ENCODE measurements around the gene ADIRF. TPM values are rescaled to one million over a fixed set of nuclear protein-coding genes. Genes with fewer than 3 reads are reported as not detected.

Gene ADIRF
- total and polyA plus RNA-seq, 9 of the 15 experiments (the other 6 are each of a cell fraction or from before 2014, with no cell fraction given) = 0.08 TPM; not detected in 8

DNA sequence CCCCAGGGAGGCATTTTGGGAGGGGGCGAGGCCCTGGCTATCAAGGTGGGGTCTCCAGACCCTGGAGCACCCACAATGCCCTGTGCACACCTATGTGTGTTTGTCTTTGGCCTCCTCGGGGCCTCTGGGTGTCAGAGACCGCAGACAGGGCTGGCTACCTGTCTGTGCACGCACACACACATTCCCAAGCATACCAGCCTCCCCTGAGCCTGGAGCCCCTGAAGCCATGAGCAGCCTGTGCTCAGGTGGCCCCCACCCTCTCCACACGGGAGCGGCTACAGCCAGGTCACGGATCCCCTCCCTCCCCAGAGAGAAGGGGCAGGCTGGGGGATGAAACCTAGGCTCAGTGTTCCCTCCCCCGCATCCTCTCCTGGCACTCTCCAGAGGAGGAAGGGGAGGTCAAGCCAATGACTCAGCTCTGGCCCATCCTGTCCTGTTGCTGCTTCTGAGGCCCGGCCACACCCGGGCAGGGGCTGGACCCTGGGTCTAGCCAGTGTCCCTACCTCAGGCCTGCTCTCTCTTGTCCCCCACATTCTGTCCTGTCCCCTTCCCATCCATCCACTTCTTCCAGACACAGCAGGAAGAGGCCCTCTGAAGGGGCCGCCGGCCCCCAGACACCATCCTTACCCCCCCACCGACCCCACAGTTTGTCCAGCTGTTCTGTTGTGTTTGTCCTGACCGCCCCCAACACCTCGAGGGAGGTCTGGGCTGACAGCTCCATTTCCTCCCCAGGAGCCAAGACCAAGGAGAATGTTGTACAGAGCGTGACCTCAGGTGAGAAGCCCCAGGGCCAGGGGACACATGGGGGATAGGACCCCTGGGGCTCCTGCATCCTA, 9.2 kb upstream of the ADIRF start (continued):
- TF ChIP-seq, protein P1, sequence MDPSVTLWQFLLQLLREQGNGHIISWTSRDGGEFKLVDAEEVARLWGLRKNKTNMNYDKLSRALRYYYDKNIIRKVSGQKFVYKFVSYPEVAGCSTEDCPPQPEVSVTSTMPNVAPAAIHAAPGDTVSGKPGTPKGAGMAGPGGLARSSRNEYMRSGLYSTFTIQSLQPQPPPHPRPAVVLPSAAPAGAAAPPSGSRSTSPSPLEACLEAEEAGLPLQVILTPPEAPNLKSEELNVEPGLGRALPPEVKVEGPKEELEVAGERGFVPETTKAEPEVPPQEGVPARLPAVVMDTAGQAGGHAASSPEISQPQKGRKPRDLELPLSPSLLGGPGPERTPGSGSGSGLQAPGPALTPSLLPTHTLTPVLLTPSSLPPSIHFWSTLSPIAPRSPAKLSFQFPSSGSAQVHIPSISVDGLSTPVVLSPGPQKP (CRISPR knock-in tag; IDR thresholded peaks at IDR 0.05) = no peak
- TF ChIP-seq ELF4 (CRISPR knock-in tag; IDR thresholded peaks at IDR 0.05) = no peak
- TF ChIP-seq MYNN (IDR thresholded peaks at IDR 0.05) = peak; percentile 75
- no peak for TF ChIP-seq MYNN (CRISPR knock-in tag; IDR thresholded peaks at IDR 0.05)
- TF ChIP-seq ZNF311 (CRISPR knock-in tag; IDR thresholded peaks at IDR 0.05) = no peak
- peak; percentile 88 for TF ChIP-seq EGR1 (conservative IDR thresholded peaks at IDR 0.05)
- TF ChIP-seq, protein P2, sequence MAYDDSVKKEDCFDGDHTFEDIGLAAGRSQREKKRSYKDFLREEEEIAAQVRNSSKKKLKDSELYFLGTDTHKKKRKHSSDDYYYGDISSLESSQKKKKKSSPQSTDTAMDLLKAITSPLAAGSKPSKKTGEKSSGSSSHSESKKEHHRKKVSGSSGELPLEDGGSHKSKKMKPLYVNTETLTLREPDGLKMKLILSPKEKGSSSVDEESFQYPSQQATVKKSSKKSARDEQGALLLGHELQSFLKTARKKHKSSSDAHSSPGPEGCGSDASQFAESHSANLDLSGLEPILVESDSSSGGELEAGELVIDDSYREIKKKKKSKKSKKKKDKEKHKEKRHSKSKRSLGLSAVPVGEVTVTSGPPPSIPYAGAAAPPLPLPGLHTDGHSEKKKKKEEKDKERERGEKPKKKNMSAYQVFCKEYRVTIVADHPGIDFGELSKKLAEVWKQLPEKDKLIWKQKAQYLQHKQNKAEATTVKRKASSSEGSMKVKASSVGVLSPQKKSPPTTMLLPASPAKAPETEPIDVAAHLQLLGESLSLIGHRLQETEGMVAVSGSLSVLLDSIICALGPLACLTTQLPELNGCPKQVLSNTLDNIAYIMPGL (CRISPR knock-in tag; IDR thresholded peaks at IDR 0.05) = no peak
- TF ChIP-seq PYGO2 (tag; IDR thresholded peaks at IDR 0.05) = no peak
- TF ChIP-seq MTF1 (CRISPR knock-in tag; IDR thresholded peaks at IDR 0.05; ENCODE audit: borderline replicate concordance) = no peak
- no peak for TF ChIP-seq MTA2 (IDR thresholded peaks at IDR 0.05; ENCODE audit: low read depth)
- no peak for TF ChIP-seq ZNF699 (CRISPR knock-in tag; IDR thresholded peaks at IDR 0.05; ENCODE audit: insufficient replicate concordance)
- TF ChIP-seq, protein P3, sequence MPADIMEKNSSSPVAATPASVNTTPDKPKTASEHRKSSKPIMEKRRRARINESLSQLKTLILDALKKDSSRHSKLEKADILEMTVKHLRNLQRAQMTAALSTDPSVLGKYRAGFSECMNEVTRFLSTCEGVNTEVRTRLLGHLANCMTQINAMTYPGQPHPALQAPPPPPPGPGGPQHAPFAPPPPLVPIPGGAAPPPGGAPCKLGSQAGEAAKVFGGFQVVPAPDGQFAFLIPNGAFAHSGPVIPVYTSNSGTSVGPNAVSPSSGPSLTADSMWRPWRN (IDR thresholded peaks at IDR 0.05; ENCODE audit: low read depth) = no peak
- TF ChIP-seq ZNF584 (CRISPR knock-in tag; IDR thresholded peaks at IDR 0.05; ENCODE audit: low read depth) = no peak
- TF ChIP-seq PRPF4 (IDR thresholded peaks at IDR 0.05; ENCODE audit: insufficient read depth, low read depth, low read length, poor library complexity, severe bottlenecking) = no peak
- TF ChIP-seq, protein P4, sequence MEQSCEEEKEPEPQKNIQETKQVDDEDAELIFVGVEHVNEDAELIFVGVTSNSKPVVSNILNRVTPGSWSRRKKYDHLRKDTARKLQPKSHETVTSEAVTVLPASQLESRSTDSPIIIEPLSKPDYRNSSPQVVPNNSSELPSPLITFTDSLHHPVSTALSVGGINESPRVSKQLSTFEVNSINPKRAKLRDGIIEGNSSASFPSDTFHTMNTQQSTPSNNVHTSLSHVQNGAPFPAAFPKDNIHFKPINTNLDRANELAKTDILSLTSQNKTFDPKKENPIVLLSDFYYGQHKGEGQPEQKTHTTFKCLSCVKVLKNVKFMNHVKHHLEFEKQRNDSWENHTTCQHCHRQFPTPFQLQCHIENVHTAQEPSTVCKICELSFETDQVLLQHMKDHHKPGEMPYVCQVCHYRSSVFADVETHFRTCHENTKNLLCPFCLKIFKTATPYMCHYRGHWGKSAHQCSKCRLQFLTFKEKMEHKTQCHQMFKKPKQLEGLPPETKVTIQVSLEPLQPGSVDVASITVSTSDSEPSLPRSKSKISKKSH (CRISPR knock-in tag; IDR thresholded peaks at IDR 0.05) = no peak
- no peak for TF ChIP-seq ZC3H8 (IDR thresholded peaks at IDR 0.05)
- no peak for TF ChIP-seq GATA2 (CRISPR knock-in tag; IDR thresholded peaks at IDR 0.05)
- peak; percentile 59 for TF ChIP-seq SMARCE1 (IDR thresholded peaks at IDR 0.05)
- TF ChIP-seq CBX5 (IDR thresholded peaks at IDR 0.05; ENCODE audit: borderline replicate concordance, low read depth) = no peak
- TF ChIP-seq HLTF (IDR thresholded peaks at IDR 0.05) = 0 out of 2 replicates have a peak, but pooled peaks have one; percentile 12

Data from K562 (cell line).